ENCODE results near the gene MATN1. TPM values are rescaled to one million over a fixed set of nuclear protein-coding genes. Genes with fewer than 3 reads are reported as not detected.

MATN1 gene
- total RNA-seq, 1 donor from 2014 or later = not detected

GRCh38 chr1:30740251-30741238 is 17.2 kb upstream of the MATN1 start:
- Histone ChIP-seq H3K4me3 (no peak overlapping the region), H3K9me3 (replicated peaks) (no peaks in the 10 kb centered on the region), H3K4me1 (peaks cover under 1% of the 10 kb centered on the region), H3K36me3 (no peaks in the 10 kb centered on the region), H3K27me3 (ENCODE audit: low read depth) (peaks cover 12% of the 10 kb centered on the region), H3K27ac (replicated peaks) (no peak overlapping the region)
- no peak for TF ChIP-seq CTCF (IDR thresholded peaks at IDR 0.05; ENCODE audit: borderline replicate concordance)
- no peak for DNase-seq
- intact Hi-C loops (cut with micrococcal nuclease) = no loop called here

DNA sequence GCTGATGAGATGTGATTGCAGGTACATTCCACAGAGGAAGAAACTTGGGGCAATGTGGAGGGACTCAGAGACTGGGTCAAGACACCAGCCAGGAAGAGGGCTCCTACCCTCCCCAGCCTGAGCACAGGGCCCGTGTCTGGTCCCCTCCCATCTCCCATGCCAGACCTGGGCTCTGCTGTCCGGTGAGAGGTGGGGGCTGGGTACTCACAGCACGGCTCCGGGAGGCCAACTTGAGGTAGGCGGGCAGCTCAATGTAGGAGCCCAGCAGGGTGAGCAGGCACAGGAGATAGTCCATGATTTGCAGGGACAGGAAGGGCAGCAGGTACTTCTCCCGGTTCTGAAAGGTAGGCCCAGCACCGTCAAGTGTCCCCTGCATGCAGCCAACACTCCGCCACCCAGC is 16.2 kb upstream of the MATN1 start:
- intact Hi-C loops (cut with micrococcal nuclease) = no loop called here
- H3K9me3 ChIP-seq (replicated peaks) = no peaks in the 10 kb centered on the region
- no peak for DNase-seq
- H3K27me3 ChIP-seq (ENCODE audit: low read depth) = peaks cover 12% of the 10 kb centered on the region
- no peak overlapping the region for H3K27ac ChIP-seq (replicated peaks)
- H3K4me3 ChIP-seq = no peak overlapping the region
- peaks cover 7% of the 10 kb centered on the region for H3K4me1 ChIP-seq
- no peak for TF ChIP-seq CTCF (IDR thresholded peaks at IDR 0.05; ENCODE audit: borderline replicate concordance)
- no peaks in the 10 kb centered on the region for H3K36me3 ChIP-seq

- Histone ChIP-seq H3K27ac (replicated peaks) (no peak overlapping the region), H3K9me3 (replicated peaks) (no peaks in the 10 kb centered on the region), H3K4me1 (peaks cover 7% of the 10 kb centered on the region), H3K4me3 (no peak overlapping the region), H3K27me3 (ENCODE audit: low read depth) (peaks cover 12% of the 10 kb centered on the region), H3K36me3 (no peaks in the 10 kb centered on the region)
- TF ChIP-seq CTCF (IDR thresholded peaks at IDR 0.05; ENCODE audit: borderline replicate concordance) = no peak
- DNase-seq = no peak
- intact Hi-C loops (cut with micrococcal nuclease) = no loop called here
Observed at GRCh38 chr1:30738715-30739559, 15.6 kb upstream of the MATN1 start.

DNA sequence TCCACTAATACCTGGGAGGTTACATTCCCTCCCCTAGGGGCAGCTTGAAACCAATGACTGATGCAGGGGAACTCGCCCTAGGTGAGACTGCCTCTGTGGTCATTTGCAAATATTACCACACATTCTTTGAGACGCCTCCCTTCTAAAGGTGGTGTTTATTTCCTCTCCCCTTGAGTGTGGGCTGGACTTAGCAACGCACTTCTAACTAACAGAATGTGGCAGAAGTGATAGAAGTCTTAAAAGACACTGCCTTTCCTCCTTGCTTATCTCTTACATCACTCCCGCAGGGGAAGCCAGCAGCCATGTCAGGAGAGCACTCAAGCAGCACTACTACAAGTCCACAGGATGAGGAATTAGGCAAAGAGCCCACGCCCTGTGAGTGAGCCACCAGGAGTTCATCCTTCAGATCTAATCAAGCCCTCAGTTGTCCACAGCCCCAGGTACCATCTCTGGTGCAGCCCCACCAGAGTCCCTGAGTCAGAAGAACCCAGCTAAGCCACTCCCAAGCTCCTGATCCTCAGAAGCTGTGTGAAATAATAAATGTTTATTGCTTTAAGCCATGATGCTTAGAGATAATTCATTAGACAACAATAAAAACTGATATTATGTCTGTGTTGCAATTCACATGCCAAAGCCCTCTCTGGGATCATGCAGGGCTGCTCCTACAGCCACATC is 14.8 kb upstream of the MATN1 start:
- Histone ChIP-seq H3K27ac (replicated peaks) (no peak overlapping the region), H3K36me3 (no peaks in the 10 kb centered on the region), H3K27me3 (ENCODE audit: low read depth) (peaks cover 12% of the 10 kb centered on the region), H3K4me1 (peaks cover 7% of the 10 kb centered on the region), H3K4me3 (no peak overlapping the region), H3K9me3 (replicated peaks) (no peaks in the 10 kb centered on the region)
- no peak for TF ChIP-seq CTCF (IDR thresholded peaks at IDR 0.05; ENCODE audit: borderline replicate concordance)
- intact Hi-C loops (cut with micrococcal nuclease) = no loop called here
- DNase-seq = no peak

Data from left ventricle myocardium inferior (tissue), 1 donor.